Activated gamma-delta T cell treated with anti-CD3 and anti-CD28 coated beads, Interleukin-2, amount 50 U/mL, for 16 hours (primary cell): ENCODE data around the gene OSBPL2.

ENCODE experiments used
- DNase-seq: peaks from one replicate; pipeline ENCODE4 v3.0.0-alpha.2; 2020; ENCODE audit warnings: low read depth

OSBPL2 gene

GRCh38 chr20:62285151-62285550 is 46.8 kb downstream of the OSBPL2 start:
- DNase-seq: no peak

DNA sequence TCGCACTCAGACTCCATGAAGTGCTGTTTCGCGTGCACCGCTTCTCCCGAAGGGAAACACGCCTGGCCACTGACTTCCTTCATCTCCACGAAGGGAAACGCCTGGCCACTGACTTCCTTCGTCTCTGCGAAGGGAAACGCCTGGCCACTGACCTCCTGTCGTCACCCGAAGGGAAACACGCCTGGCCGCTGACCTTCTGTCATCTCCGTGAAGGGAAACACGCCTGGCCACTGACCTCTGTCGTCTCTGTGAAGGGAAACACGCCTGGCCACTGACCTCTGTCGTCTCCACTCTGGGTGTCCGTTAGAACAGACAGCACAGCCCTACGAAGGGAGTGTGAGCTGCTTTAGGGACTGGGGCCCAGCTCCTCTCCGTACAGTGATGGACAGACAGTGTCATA is 47.4 kb downstream of the OSBPL2 start:
- no peak for DNase-seq

DNA sequence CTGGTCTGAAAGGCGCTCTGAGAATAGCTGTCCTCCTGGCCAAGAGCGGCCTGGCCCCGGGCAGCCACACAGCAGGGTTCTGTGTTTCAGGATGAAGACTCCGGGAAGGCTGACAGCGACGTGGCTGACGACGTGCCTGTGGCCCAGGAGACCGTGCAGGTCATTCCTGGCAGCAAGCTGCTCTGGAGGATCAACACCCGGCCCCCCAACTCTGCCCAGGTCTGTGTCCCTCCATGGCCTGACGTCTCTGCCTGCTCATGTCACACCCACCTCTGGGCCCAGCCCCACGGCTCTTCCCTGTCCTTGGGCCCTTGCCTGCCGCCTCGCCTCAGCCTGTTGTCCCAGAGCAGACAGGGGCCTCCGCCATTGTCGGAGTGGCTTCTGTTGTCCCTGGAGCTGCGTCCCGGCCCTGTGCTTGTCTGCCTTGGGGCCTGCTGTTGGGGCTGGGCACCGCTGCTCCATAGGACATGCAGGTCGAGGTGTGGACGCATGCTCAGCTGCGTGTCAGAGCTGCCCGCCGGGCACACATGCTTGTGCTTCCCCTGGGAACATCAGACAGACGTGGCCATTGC is 48.3 kb downstream of the OSBPL2 start:
- no peak for DNase-seq

DNA sequence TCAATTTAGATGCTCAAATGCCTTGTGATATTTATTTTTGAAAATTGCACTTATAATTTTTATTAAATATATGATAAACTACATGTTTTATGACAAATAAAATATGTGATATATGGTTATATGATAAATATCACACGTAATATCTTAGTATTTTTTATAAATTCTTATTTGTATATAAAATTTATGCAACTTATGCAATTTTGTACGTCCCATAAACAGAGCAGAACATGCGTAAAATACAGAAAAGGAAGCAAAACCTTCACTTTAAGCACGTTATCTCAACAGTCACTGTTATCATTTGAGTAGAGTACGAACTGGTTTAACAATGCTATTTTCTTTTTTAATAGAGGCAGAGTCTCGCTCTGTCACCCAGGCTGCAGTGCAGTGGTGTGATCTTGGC is 48.8 kb downstream of the OSBPL2 start:
- no peak for DNase-seq

DNA sequence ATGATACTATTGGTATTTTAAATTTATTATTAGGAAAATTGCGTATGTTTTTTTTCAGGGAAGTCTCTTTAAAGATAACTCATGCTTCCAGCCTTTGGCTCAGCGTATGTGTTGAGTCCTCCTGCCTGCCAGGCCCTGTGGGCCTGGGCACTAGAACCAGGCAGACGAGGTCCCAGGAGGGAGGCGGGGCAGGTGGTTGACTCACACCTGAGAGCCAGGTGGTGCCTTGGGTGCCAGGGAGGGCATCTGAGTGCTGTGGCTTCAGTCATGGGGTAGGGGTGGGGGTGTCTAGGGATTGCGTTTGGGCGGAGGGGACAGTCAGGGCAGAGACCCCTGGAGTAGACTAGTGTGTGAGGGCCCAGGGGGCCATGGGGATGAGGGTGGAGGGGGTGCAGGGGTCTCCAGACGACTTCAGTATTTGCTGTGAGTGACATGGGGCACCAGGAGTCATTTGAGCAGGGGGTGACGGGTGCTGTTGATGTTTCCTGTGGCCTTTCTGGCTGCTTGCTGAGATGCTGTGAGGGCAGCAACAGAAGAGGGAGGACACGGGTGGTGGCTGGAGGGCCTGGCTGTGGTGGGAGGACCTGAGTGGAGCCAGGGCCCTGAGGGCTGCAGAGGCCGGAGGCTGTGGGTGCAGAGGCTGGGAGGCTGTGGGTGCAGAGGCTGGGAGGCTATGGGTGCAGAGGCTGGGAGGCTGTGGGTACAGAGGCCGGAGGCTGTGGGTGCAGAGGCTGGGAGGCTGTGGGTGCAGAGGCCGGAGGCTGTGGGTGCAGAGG is 49.6 kb downstream of the OSBPL2 start:
- DNase-seq: no peak

DNA sequence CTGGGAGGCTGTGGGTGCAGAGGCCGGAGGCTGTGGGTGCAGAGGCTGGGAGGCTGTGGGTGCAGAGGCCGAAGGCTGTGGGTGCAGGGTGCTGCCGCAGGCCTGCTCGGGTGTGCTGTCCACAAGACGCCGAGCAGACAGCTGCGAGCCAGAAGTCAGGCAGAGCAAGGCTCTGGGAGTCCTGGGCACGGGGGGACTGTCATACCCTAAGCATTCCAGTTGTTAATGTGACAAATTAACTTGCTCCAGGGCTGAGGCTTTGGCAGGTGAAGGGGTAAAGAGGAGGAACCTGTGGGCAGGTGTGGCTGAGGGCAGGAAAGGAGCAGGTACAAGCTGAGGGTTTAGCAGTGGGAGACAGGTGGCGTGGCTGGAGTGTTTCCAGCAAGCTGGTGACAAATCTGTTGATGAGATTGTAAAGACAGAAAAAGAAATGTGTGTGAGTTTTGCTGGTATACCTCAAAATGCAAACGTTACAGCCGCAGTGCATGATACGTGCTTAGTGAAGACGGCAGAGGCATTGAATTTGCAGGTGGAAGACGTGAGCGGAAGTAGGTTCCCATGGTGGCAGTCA is 50.3 kb downstream of the OSBPL2 start:
- DNase-seq: no peak

- DNase-seq: no peak
Observed at GRCh38 chr20:62289131-62289530, 50.8 kb downstream of the OSBPL2 start.

- no peak for DNase-seq
Observed at GRCh38 chr20:62289898-62290297, 51.6 kb downstream of the OSBPL2 start.

GRCh38 chr20:62291251-62292066 is 53.1 kb downstream of the OSBPL2 start:
- DNase-seq: no peak

- DNase-seq: no peak
Observed at GRCh38 chr20:62292108-62292507, 53.8 kb downstream of the OSBPL2 start.

- no peak for DNase-seq
Observed at GRCh38 chr20:62293111-62293784, 54.9 kb downstream of the OSBPL2 start.

GRCh38 chr20:62293946-62294345 is 55.6 kb downstream of the OSBPL2 start:
- no peak for DNase-seq

GRCh38 chr20:62294516-62294915 is 56.2 kb downstream of the OSBPL2 start:
- DNase-seq: no peak

DNA sequence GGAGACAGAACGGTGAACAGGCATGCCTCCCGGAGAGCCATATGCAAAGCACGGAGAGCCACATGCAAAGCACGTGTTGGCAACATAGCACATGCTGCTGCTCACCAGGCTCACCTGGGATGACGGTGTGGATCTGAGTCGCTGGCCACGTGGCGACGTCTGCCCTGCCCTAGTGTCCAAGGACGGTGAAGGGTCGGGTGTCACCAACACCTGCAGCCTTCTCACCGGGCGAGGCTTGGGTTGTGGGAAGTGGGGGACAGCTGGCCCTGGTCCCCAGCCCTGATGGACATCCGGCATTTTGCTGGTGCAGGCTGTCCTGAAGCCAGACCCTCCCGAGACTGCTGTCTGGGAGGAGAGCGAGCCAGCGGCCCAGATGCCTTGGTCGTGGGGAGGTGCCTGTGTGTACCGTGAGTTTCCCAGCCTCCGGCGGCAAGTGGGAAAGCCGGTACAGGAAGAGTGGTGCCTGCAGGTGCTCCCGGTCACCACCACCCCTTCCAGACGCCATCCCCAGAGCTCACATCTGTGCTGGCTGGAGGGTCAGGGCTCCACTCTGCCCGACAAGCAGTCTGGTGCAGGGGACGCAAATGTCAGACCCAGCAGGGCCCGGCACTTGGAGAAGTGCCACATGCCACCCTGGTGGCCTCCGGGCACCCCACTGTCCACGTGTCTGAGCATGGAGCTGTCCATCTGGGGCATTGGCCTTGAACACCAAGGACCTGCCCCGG is 58.6 kb downstream of the OSBPL2 start:
- no peak for DNase-seq

GRCh38 chr20:62297449-62298227 is 59.3 kb downstream of the OSBPL2 start:
- no peak for DNase-seq

DNA sequence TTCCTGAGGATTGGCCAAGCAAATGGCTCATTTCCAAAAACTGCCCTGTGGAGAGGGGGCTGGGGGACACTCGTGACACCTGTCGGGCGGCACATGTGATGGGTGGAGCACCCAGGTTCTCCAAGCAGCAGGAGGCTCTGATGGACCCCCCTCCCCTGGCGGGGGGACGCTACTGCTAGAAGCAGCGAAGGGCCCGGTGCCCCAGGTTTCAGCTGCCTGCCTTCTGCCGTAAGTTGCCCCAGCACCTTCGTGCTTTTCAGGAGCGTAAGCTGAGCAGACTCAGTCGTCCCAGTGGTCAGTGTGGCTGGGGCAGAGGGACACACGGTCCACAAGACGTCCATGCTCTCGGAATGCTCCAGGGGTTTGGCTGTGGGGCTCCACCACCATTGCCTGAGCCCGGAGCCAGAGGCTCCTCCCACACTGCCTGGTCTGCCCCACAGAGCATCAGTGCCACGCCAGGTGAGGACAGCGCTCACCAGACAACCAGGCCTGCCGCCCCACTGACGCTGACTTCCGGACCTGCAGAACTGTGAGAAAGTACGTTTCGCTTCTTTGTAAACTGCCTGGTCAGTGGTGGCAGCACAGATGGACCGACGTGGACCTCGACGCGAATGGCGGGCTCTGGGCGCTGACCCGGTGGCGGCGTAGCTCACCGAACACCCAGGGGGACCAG is 60.4 kb downstream of the OSBPL2 start:
- DNase-seq: no peak

GRCh38 chr20:62299666-62300236 is 61.4 kb downstream of the OSBPL2 start:
- no peak for DNase-seq

- no peak for DNase-seq
Observed at GRCh38 chr20:62300319-62300718, 62.0 kb downstream of the OSBPL2 start.

DNA sequence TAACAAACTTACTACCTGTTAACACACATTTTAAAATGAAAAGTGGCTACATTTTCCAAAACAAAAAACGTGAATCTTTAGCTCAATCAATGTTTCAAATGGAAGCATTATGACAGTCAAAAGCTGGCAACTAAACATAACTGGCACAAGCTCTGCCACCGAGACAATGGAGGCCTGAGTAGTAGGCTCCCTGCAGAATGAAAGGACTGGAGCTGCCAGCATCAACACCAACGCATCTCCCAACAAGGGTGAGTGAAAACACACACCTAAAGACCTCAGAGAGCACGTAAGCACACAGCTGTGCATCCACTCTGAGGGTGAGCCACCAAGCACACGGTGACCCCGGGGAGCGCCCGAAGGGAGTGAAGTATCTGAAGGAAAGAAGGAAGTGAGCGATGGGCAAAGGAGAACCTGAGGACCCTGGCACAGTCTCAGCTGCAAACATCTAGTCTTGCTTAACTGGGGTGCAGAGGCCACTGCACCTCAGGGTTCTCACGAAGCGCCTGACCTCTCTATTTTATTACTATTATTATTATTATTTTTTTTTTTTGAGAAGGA is 62.9 kb downstream of the OSBPL2 start:
- DNase-seq: no peak
